ENCODE results near the gene FAM234A. TPM values are rescaled to one million over a fixed set of nuclear protein-coding genes. Genes with fewer than 3 reads are reported as not detected.

Gene FAM234A
- total RNA-seq, 1 donor from 2014 or later: 133 TPM

GRCh38 chr16:286491-287297, 52.1 kb downstream of the FAM234A start:
- H3K27ac Mint-ChIP-seq: no peak overlapping the region
- H3K4me1 Mint-ChIP-seq: no peaks in the 10 kb centered on the region
- DNase-seq (ENCODE audit: low spot score in 2 of 2, unreplicated experiment in 2 of 2): no peak
- no peaks in the 10 kb centered on the region for H3K9me3 Mint-ChIP-seq
- TF ChIP-seq CTCF (IDR thresholded peaks at IDR 0.05; ENCODE audit: unreplicated experiment): no peak
- no peak overlapping the region for H3K4me3 Mint-ChIP-seq
- H3K36me3 Mint-ChIP-seq: peaks cover 12% of the 10 kb centered on the region
- H3K27me3 Mint-ChIP-seq (ENCODE audit: low read depth): peaks cover 12% of the 10 kb centered on the region

- H3K4me3 Mint-ChIP-seq: no peak overlapping the region
- no peak for DNase-seq (ENCODE audit: low spot score in 2 of 2, unreplicated experiment in 2 of 2)
- H3K36me3 Mint-ChIP-seq: peaks cover 14% of the 10 kb centered on the region
- H3K27ac Mint-ChIP-seq: no peak overlapping the region
- no peak for TF ChIP-seq CTCF (IDR thresholded peaks at IDR 0.05; ENCODE audit: unreplicated experiment)
- no peaks in the 10 kb centered on the region for H3K9me3 Mint-ChIP-seq
- H3K27me3 Mint-ChIP-seq (ENCODE audit: low read depth): peaks cover 6% of the 10 kb centered on the region
- H3K4me1 Mint-ChIP-seq: no peaks in the 10 kb centered on the region
Observed at GRCh38 chr16:287298-287811, 52.7 kb downstream of the FAM234A start.

- Mint-ChIP-seq H3K27ac (no peak overlapping the region), H3K9me3 (no peaks in the 10 kb centered on the region), H3K4me1 (no peaks in the 10 kb centered on the region), H3K27me3 (ENCODE audit: low read depth) (no peaks in the 10 kb centered on the region), H3K36me3 (peaks cover 19% of the 10 kb centered on the region), H3K4me3 (no peak overlapping the region)
- no peak for DNase-seq (ENCODE audit: low spot score in 2 of 2, unreplicated experiment in 2 of 2)
- TF ChIP-seq CTCF (IDR thresholded peaks at IDR 0.05; ENCODE audit: unreplicated experiment): no peak
Observed at GRCh38 chr16:287981-288920, 53.6 kb downstream of the FAM234A start.

GRCh38 chr16:289395-289997, 54.9 kb downstream of the FAM234A start:
- Mint-ChIP-seq H3K4me1 (no peaks in the 10 kb centered on the region), H3K27me3 (ENCODE audit: low read depth) (no peaks in the 10 kb centered on the region), H3K27ac (no peak overlapping the region), H3K36me3 (peaks cover 19% of the 10 kb centered on the region), H3K4me3 (no peak overlapping the region), H3K9me3 (no peaks in the 10 kb centered on the region)
- DNase-seq (ENCODE audit: low spot score in 2 of 2, unreplicated experiment in 2 of 2): no peak
- no peak for TF ChIP-seq CTCF (IDR thresholded peaks at IDR 0.05; ENCODE audit: unreplicated experiment)

- H3K4me3 Mint-ChIP-seq: no peak overlapping the region
- no peak overlapping the region for H3K27ac Mint-ChIP-seq
- peaks cover 19% of the 10 kb centered on the region for H3K36me3 Mint-ChIP-seq
- no peaks in the 10 kb centered on the region for H3K27me3 Mint-ChIP-seq (ENCODE audit: low read depth)
- no peak for DNase-seq (ENCODE audit: low spot score in 2 of 2, unreplicated experiment in 2 of 2)
- no peak for TF ChIP-seq CTCF (IDR thresholded peaks at IDR 0.05; ENCODE audit: unreplicated experiment)
- H3K9me3 Mint-ChIP-seq: no peaks in the 10 kb centered on the region
- no peaks in the 10 kb centered on the region for H3K4me1 Mint-ChIP-seq
Observed at GRCh38 chr16:290015-290680, 55.5 kb downstream of the FAM234A start.

Measured in mesothelial cell of epicardium (in vitro differentiated cells).